NCI-H187 treated with DMSO at 0.1 percent for 48 hours (cell line): ENCODE measurements around the gene WNT5A.

Experiments
- DNase-seq: peaks from one replicate; lab custom pipeline; 2025; lab: John Stamatoyannopoulos, UW

Gene WNT5A

DNA sequence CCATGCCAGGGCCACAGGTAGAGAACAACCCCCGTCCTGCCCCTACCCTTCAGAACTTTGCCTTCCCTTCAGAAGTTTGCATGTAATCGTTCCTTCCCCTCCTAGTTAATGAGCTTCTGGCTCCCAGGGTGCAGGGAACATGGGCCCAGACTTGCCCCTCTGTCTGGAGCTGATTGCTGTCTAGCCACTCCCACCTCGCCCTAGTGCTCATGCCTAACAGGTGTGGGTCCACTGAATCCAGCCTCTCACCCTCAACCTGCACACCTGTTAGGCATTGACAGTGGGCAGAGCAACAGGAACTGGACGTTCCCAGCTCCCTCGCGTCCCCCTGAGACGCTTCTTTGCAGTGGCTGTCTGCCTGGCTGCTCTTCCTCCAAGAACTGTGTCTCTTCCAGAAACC lies 40.3 kb downstream of the WNT5A start:
- DNase-seq = no peak

GRCh38 chr3:55445551-55445950 lies 41.6 kb downstream of the WNT5A start:
- no peak for DNase-seq

GRCh38 chr3:55443346-55443745 lies 43.8 kb downstream of the WNT5A start:
- no peak for DNase-seq

- no peak for DNase-seq
Measured at GRCh38 chr3:55442861-55443260, 44.2 kb downstream of the WNT5A start.

GRCh38 chr3:55441499-55441898 lies 45.6 kb downstream of the WNT5A start:
- no peak for DNase-seq

DNA sequence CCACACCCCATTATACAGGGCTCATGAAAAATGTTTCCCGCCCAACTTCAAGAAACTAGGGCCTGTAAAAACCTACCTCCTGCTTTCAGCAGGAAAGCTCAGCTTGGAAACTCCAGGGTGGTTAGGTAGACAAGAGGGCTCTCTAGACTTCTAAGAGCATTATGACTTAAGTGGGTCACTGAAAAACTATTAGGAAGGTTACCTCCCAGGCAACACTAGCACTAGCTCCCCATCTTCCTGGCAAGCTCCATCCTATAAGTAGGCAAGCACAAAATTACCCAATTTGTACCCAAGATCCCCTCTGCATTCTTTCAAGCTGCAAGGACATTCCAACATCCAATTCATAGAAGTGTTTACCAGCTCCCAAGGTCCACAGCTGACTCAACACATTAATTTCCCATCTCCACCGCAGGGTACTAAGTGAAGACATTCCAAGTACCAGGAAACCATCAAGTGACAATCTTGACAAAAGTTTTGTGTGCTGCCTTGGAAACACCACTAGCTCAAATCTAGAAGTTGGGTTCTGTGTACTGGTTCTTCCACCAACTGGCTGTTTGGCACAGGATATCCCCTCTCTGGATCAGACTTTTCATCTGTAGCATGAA lies 46.9 kb downstream of the WNT5A start:
- DNase-seq = no peak

DNA sequence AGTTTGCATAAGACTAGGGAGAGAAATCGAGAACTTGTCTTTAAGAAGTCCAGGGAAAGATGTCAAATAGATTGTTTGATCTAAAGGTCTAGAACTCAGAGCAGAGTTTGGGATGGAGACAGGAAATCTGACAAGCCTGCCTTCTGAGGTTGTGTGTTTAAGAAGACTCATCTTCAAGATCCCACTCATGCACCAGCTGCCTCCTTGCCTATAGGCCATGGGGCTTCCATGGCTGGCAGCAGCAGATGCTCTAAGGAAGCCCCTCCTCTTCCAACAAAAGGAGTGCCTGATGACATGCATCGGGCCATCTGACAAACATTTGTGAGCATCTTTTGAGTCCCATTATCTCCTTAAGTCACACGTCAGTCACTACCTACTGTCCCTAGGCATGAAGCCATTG lies 47.4 kb downstream of the WNT5A start:
- DNase-seq = no peak

DNA sequence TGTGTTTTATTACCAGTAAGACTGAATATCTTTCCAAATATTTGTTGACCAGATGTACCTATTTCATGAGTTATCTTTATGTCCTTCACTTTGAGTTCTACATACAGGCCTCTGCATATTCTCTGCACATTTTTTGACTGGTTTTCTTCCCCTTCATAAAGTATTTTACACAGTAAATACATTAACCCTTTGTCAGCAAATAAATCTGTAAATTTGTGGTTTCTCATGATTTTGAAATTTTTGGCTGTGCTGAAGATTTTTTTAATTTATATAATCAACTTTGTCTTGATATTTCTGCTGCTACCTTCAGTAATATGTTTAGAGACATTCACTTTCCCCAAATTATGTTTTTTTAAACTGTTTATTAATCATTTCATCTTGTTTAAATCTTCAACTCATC lies 50.5 kb downstream of the WNT5A start:
- DNase-seq = no peak

GRCh38 chr3:55435491-55435890 lies 51.6 kb downstream of the WNT5A start:
- DNase-seq = no peak

GRCh38 chr3:55434789-55435188 lies 52.3 kb downstream of the WNT5A start:
- DNase-seq = no peak

GRCh38 chr3:55431041-55431440 lies 56.1 kb downstream of the WNT5A start:
- DNase-seq = no peak

DNA sequence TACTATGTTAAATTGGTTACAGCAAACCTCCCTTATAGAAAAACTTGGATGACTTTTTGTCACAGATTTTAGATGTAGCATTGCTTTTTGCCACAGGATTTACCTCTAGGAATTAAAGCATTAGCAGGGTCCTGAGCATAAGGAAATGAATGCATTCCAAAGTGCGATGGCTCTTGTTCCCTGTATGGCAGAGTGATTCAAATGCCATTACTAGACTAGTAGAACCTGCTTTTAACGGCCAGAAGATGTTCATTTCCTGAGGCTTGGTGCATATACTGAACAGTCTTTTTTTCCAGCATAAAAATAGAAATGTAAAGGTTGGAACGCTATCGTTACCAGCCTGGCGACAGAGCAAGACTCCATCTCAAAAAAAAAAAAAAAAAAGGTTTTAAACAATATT lies 59.4 kb downstream of the WNT5A start:
- DNase-seq = no peak

GRCh38 chr3:55426486-55426885 lies 60.6 kb downstream of the WNT5A start:
- no peak for DNase-seq

- no peak for DNase-seq
Measured at GRCh38 chr3:55423782-55424181, 63.3 kb downstream of the WNT5A start.

GRCh38 chr3:55417211-55417610 lies 69.9 kb downstream of the WNT5A start:
- no peak for DNase-seq

DNA sequence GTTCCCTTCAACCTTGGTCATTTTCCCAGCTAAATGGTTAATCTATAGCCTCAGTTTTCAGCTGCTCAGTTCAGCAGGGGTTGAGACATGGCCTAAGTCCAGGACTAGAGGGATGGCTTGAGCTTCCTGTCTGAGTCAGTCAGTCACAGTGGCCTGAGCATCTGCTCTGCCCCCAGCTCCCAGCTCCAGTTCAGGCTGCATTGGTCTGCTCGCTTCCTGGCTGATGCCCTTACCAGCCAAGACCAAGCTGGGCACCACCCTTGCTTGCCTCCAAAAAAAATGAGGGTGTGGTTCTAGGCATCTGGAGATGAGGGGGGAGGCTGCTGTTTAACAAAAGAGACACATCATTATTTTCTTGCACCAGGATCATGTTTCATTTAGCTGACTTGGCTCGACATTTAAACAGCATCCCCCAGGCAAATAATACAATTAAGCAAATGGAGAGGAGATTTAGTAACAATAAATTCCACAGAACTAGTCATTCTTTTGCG lies 70.7 kb downstream of the WNT5A start:
- no peak for DNase-seq
